Smooth muscle cell (in vitro differentiated cells): Measurements from ENCODE around the gene CREB5. TPM values are rescaled to one million over a fixed set of nuclear protein-coding genes. Genes with fewer than 3 reads are reported as not detected.
"Not testable (repeated sequence)": the region's sequence is repeated elsewhere in the genome, so short reads cannot be mapped to it uniquely, and the experiment has no call there.

ENCODE experiments used
- DNase-seq: peaks from one replicate; lab custom pipeline; 2025; ENCODE audit not compliant: unreplicated experiment; lab: John Stamatoyannopoulos, UW
- H2AFZ ChIP-seq: fragments of 200-600 bp; sonication (generic); 2 replicates; pipeline ENCODE4 v1.6.0; 2016; ENCODE audit warnings: antibody characterized with exemption, low read depth, mild to moderate bottlenecking
- H3F3A ChIP-seq: fragments of 200-600 bp; sonication (generic); 2 replicates; pipeline ENCODE4 v1.6.0; 2017; ENCODE audit warnings: antibody characterized with exemption, low read depth
- H3K27ac ChIP-seq: fragments of 200-600 bp; sonication (generic); 2 replicates; pipeline ENCODE4 v1.5.1; 2016; ENCODE audit warnings: low read depth, mild to moderate bottlenecking
- H3K27me3 ChIP-seq: fragments of 200-600 bp; sonication (generic); 2 replicates; pipeline ENCODE4 v1.6.1; 2016; ENCODE audit warnings: low read depth, mild to moderate bottlenecking
- H3K36me3 ChIP-seq: fragments of 200-600 bp; sonication (generic); 2 replicates; pipeline ENCODE4 v1.5.1; 2016; ENCODE audit warnings: low read depth
- H3K4me1 ChIP-seq: fragments of 200-600 bp; sonication (generic); 2 replicates; pipeline ENCODE4 v1.5.1; 2016; ENCODE audit warnings: low read depth
- H3K4me2 ChIP-seq: fragments of 200-600 bp; sonication (generic); 2 replicates; pipeline ENCODE4 v1.6.0; 2016; ENCODE audit warnings: mild to moderate bottlenecking
- H3K4me3 ChIP-seq: fragments of 200-600 bp; sonication (generic); 2 replicates; pipeline ENCODE4 v1.5.1; 2016; ENCODE audit warnings: mild to moderate bottlenecking
- H3K79me2 ChIP-seq: fragments of 200-600 bp; sonication (generic); 2 replicates; pipeline ENCODE4 v1.6.0; 2016; ENCODE audit warnings: low read depth, mild to moderate bottlenecking
- H3K9ac ChIP-seq: fragments of 200-600 bp; sonication (generic); 2 replicates; pipeline ENCODE4 v1.6.0; 2016; ENCODE audit warnings: low read depth
- H3K9me3 ChIP-seq: fragments of 200-600 bp; sonication (generic); replicated peaks from 2 replicates; pipeline ENCODE4 v1.5.1; 2016; ENCODE audit warnings: low read depth
- H4K20me1 ChIP-seq: fragments of 200-600 bp; sonication (generic); 2 replicates; pipeline ENCODE4 v1.6.0; 2016; ENCODE audit warnings: low read depth
- CTCF ChIP-seq: fragments of 200-600 bp; sonication (generic); IDR thresholded peaks from 2 replicates; pipeline ENCODE4 v1.5.1; 2017; ENCODE audit warnings: borderline replicate concordance, mild to moderate bottlenecking, antibody characterized with exemption; ENCODE audit not compliant: insufficient read depth, poor library complexity, severe bottlenecking
- WGBS: methylation state at CpG from one replicate; pipeline ENCODE4 v1.1.7; 2016; ENCODE audit warnings: low lambda C conversion rate; 5-methylcytosine and 5-hydroxymethylcytosine counted together
- polyA plus RNA-seq: library from polyadenylated mRNA; unstranded; fragments of >200 nt; fragmentation: Nextera tagmentation; extraction: Ambion mirVana; gene quantifications from 2 replicates; pipeline ENCODE4 v1.2.1, GENCODE V29; 2016
- total RNA-seq: library from RNA; depleted of rRNA; stranded (reverse); fragments of >200 nt; gene quantifications from 2 replicates; pipeline ENCODE4 v1.2.3, GENCODE V29; 2014

The CREB5 gene
- total and polyA plus RNA-seq, 2 experiments from 2014 or later: 6.2 to 18.2 TPM

GRCh38 chr7:28596245-28596935 lies 184.1 kb downstream of the CREB5 start:
- Histone ChIP-seq H3K36me3 (no peaks in the 10 kb centered on the region), H3K9ac (no peak overlapping the region), H3K4me3 (no peak overlapping the region), H2AFZ (no peak overlapping the region), H3K27me3 (peaks cover 4% of the 10 kb centered on the region), H3K27ac (no peak overlapping the region), H4K20me1 (no peaks in the 10 kb centered on the region), H3K79me2 (no peaks in the 10 kb centered on the region), H3K4me2 (no peak overlapping the region), H3F3A (no peaks in the 10 kb centered on the region), H3K4me1 (no peaks in the 10 kb centered on the region), H3K9me3 (no peaks in the 10 kb centered on the region)
- no peak for TF ChIP-seq CTCF
- WGBS: 91% methylated on average over 2 of the region's 2 CpGs
- DNase-seq: no peak

- Histone ChIP-seq H4K20me1 (no peaks in the 10 kb centered on the region), H3K79me2 (no peaks in the 10 kb centered on the region), H2AFZ (no peak overlapping the region), H3K4me1 (no peaks in the 10 kb centered on the region), H3F3A (no peaks in the 10 kb centered on the region), H3K27me3 (peaks cover 4% of the 10 kb centered on the region), H3K9ac (no peak overlapping the region), H3K4me2 (no peak overlapping the region), H3K27ac (no peak overlapping the region), H3K4me3 (no peak overlapping the region), H3K9me3 (no peaks in the 10 kb centered on the region), H3K36me3 (no peaks in the 10 kb centered on the region)
- TF ChIP-seq CTCF: no peak
- DNase-seq: no peak
- WGBS: 67% methylated on average over 2 of the region's 2 CpGs
Measured at GRCh38 chr7:28597284-28597683, 185.0 kb downstream of the CREB5 start.

GRCh38 chr7:28598037-28598436 lies 185.7 kb downstream of the CREB5 start:
- H3K4me3 ChIP-seq, H3K9ac ChIP-seq, H3K4me2 ChIP-seq, H3K9me3 ChIP-seq, H3K27me3 ChIP-seq, H3K79me2 ChIP-seq, H3K4me1 ChIP-seq, H3K36me3 ChIP-seq, H3K27ac ChIP-seq, DNase-seq, H3F3A ChIP-seq, H4K20me1 ChIP-seq, H2AFZ ChIP-seq: not testable (repeated sequence)
- WGBS: 98% methylated on average over 5 of the region's 5 CpGs

GRCh38 chr7:28598586-28598985 lies 186.3 kb downstream of the CREB5 start:
- Histone ChIP-seq H3K36me3 (no peaks in the 10 kb centered on the region), H3K79me2 (no peaks in the 10 kb centered on the region), H2AFZ (no peak overlapping the region), H3K4me3 (no peak overlapping the region), H3K4me1 (no peaks in the 10 kb centered on the region), H3K27ac (no peak overlapping the region), H3K9me3 (no peaks in the 10 kb centered on the region), H3F3A (no peaks in the 10 kb centered on the region), H3K4me2 (no peak overlapping the region), H3K27me3 (peaks cover 4% of the 10 kb centered on the region), H3K9ac (no peak overlapping the region), H4K20me1 (no peaks in the 10 kb centered on the region)
- 99% methylated on average over 3 of the region's 3 CpGs for WGBS
- TF ChIP-seq CTCF: no peak
- DNase-seq: no peak
